Immature natural killer cell (primary cell): Measurements from ENCODE around the gene POC1B. TPM values are rescaled to one million over a fixed set of nuclear protein-coding genes. Genes with fewer than 3 reads are reported as not detected.
"Not testable (repeated sequence)": the region's sequence is repeated elsewhere in the genome, so short reads cannot be mapped to it uniquely, and the experiment has no call there.

ENCODE experiments used
- DNase-seq, 3 donors: peaks; one replicate each; pipeline ENCODE4 v3.0.0; 2022; ENCODE audit warnings: mixed read lengths in 1 of 3
- H3K27ac Mint-ChIP-seq, 6 donors: one replicate each; pipeline ENCODE4 v1.8.0; 2020; ENCODE audit warnings: mixed read lengths in 6 of 6, mild to moderate bottlenecking in 5 of 6, inconsistent platforms in 4 of 6, moderate library complexity in 3 of 6
- H3K27me3 Mint-ChIP-seq, 3 donors: one replicate each; pipeline ENCODE4 v1.8.0; 2020 to 2021; ENCODE audit warnings: low read depth in 3 of 3, mild to moderate bottlenecking in 3 of 3, mixed read lengths in 3 of 3, moderate library complexity in 3 of 3, inconsistent platforms in 1 of 3
- H3K36me3 Mint-ChIP-seq, 3 donors: one replicate each; pipeline ENCODE4 v1.8.0; 2020; ENCODE audit warnings: mixed read lengths in 3 of 3, inconsistent platforms in 2 of 3, mild to moderate bottlenecking in 2 of 3
- H3K4me1 Mint-ChIP-seq, 2 donors: one replicate each; pipeline ENCODE4 v1.8.0; 2020; ENCODE audit warnings: inconsistent platforms in 2 of 2, mild to moderate bottlenecking in 2 of 2, mixed read lengths in 2 of 2, moderate library complexity in 1 of 2
- H3K4me3 Mint-ChIP-seq, 5 donors: one replicate each; pipeline ENCODE4 v1.8.0; 2020; ENCODE audit warnings: mild to moderate bottlenecking in 5 of 5, mixed read lengths in 5 of 5, inconsistent platforms in 3 of 5, moderate library complexity in 3 of 5
- H3K9me3 Mint-ChIP-seq, 6 donors: one replicate each; pipeline ENCODE4 v1.8.0; 2020; ENCODE audit warnings: mild to moderate bottlenecking in 6 of 6, mixed read lengths in 6 of 6, inconsistent platforms in 4 of 6, moderate library complexity in 3 of 6
- polyA plus RNA-seq, 3 donors: library from polyadenylated mRNA; unstranded; fragments of 300-500 nt; fragmentation: Illumina TruSeq; gene quantifications; one replicate each; pipeline ENCODE4 v1.2.3, GENCODE V29; 2021

Gene POC1B
- polyA plus RNA-seq, 3 donors from 2014 or later, result 57.0 to 85.1 (median 57.9) TPM

DNA sequence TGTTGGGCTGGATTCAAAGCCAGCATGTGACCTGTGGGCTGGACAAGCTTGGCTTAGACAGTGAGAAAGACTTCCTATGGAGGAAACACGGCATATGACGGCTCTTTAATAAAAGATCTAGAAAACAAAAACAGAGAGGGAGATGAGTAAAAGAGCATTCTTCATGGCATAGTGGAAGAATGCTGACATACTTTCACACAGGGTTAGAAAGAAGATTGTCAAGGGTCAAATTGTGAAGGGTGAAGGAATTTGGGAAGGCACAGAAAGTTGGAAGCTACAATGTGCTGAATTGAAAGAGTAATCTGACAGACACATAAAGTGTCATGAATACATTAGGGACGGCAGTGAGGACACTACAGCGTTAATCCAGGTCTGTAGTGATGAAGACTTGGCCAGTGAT is 64.7 kb downstream of the POC1B start:
- Mint-ChIP-seq H3K4me3 (peak overlapping the region in 3 of 5 donors; percentile 2 to 26 (median 2)), H3K27me3 (no peaks in the 10 kb centered on the region), H3K36me3 (peaks cover 0 to 22% (median 4%) of the 10 kb centered on the region in 3 donors), H3K27ac (peak overlapping the region in 5 of 6 donors; percentile 12 to 71 (median 29)), H3K9me3 (no peaks in the 10 kb centered on the region), H3K4me1 (peaks cover 31 to 49% of the 10 kb centered on the region in 2 donors)
- DNase-seq, result no peak

DNA sequence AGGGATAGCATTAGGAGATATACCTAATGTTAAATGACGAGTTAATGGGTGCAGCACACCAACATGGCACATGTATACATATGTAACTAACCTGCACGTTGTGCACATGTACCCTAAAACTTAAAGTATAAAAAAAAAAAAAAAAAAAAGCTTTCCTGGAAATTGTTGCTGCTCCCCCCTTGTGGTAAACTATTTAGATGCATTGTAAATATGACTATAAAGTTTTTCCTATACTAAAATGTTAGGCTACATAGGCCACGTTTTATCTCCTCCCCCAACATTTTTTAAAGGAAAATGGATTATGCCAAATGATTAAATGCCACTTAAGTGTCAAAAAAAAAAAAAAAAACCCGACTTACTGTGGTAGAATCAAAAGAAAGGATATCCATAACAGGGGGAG is 66.6 kb downstream of the POC1B start:
- H3K4me3 Mint-ChIP-seq, DNase-seq, H3K9me3 Mint-ChIP-seq, H3K27ac Mint-ChIP-seq, H3K27me3 Mint-ChIP-seq: not testable (repeated sequence)
- Mint-ChIP-seq H3K4me1 (peaks cover 40 to 52% of the 10 kb centered on the region in 2 donors), H3K36me3 (peaks cover 4 to 29% (median 4%) of the 10 kb centered on the region in 3 donors)

DNA sequence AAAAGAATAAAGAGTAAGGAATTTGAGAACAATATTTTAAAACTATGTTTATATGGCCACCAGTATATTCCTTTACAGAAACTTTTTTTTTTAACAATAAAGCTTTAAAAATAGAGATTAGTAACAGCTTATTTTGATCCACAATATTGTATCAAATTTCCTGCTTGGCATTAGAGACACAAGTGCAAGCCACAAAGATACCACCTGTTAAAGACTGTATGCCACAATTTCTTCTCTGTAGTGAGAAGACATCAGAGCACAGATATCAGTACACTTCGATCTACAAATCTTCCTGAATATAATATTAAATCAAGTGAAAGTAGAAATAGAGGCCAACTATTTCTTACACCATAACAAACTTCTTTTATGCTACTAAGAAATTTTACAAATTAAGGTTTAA is 69.3 kb downstream of the POC1B start:
- DNase-seq, result no peak
- Mint-ChIP-seq H3K4me1 (peaks cover 46 to 52% of the 10 kb centered on the region in 2 donors), H3K4me3 (peak overlapping the region; percentile 7 to 39 (median 30)), H3K27me3 (no peaks in the 10 kb centered on the region), H3K27ac (peak overlapping the region in 1 of 6 donors; percentile 19), H3K36me3 (peaks cover 0 to 24% (median 4%) of the 10 kb centered on the region in 3 donors), H3K9me3 (no peaks in the 10 kb centered on the region)

DNA sequence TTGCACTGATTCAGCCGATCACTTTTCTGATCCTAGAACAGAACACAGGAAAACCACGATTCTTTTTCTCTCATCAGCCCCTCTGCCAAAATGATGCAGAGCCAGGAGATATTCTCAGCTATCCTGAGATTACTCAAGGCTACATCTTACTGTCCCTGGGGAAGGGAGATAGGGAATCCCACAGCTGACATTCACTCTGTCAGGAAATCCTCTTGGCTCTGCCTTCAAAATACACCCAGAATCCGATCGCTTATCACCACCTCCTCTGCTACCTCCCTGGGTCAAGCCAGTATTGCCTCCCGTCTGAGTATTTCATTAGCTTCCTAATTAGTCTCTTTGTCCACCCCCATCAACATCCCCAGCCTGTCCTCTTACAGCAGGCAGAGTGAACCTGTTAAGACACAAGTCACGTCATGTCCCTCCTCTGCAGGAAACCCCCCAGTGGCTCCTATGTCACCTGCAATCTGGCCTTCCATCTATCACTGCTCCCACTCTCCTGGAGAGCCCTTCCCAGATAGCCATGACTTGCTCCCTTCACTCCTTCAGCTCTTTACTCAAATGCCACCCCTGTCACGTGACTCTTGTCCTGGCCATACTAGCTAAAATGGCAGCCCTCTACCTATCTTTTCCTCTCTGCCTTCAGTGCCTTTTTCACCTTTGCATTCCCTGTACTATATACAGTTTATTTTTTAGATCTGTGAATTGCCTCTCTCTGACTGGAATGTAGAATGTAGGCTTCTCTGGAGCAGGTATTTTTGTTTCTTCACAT is 71.6 kb downstream of the POC1B start:
- peaks cover 0 to 2% (median 0%) of the 10 kb centered on the region in 3 donors for H3K27me3 Mint-ChIP-seq
- H3K9me3 Mint-ChIP-seq, result no peaks in the 10 kb centered on the region
- peaks cover 43 to 56% of the 10 kb centered on the region in 2 donors for H3K4me1 Mint-ChIP-seq
- peaks cover 0 to 22% (median 4%) of the 10 kb centered on the region in 3 donors for H3K36me3 Mint-ChIP-seq
- H3K4me3 Mint-ChIP-seq, result no peak overlapping the region
- no peak for DNase-seq
- H3K27ac Mint-ChIP-seq, result peak overlapping the region in 1 of 6 donors; percentile 13

DNA sequence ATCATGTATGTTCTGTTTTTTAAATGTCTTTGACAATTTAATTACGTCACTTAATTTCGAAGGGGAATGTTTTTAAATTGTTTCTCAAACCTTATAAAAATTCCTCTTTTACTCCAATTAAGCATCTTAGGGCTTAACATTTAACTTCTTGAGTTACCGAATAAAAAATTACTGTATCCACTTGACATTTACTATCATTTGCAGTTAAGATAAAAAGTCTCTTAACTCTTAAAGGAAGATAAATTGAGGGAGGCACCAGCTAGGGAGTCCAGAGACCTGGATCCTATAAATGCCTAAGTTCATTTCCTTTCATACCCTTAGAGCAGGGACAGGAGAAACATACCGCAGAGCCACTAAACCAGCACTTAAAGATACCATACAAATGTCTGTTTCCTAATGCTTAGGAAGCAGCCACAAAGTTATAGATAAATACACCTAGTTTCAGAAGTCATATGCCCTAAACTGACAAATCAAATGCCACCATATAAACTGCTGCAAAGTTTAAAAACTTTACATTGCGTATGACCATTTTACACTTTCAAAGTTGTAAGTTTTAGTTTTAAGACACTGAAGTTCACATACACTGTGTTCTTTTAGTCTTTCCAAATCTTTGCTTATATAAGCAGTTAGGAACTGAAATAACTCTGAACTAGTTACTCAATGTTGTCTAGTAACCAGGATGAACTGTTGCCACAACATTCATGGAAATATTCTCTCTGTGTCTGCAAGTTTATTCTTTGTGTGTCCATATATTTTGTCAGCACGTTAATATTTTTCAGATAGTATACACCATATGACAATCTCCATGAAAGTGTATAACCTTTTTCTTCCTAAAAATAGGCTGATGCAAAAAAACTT is 72.5 kb downstream of the POC1B start:
- no peak overlapping the region for H3K4me3 Mint-ChIP-seq
- peak overlapping the region in 1 of 6 donors; percentile 36 for H3K27ac Mint-ChIP-seq
- no peak for DNase-seq
- peaks cover 43 to 56% of the 10 kb centered on the region in 2 donors for H3K4me1 Mint-ChIP-seq
- H3K36me3 Mint-ChIP-seq, result peaks cover 3 to 20% (median 7%) of the 10 kb centered on the region in 3 donors
- peaks cover 0 to 2% (median 0%) of the 10 kb centered on the region in 3 donors for H3K27me3 Mint-ChIP-seq
- no peaks in the 10 kb centered on the region for H3K9me3 Mint-ChIP-seq

DNA sequence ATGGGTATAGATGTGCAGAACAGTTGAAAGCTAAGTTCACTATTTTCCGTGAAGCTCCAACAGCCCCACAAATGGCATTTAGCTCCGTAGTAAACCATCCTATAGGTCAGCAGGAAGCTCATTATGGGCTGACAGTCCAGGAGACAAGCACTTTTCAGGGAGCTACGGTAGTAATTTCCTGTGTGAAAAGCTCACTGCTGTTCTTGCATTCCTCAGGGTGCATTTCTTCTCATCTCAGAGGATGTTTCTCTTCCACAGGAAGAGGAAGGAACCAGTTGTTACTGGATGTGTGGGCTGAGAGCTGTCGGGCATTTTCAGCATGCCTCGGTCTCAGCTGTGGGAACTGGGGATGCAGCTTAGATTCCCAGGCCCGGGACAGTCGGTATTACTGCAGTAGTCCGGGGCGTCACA is 74.0 kb downstream of the POC1B start:
- Mint-ChIP-seq H3K27ac (peak overlapping the region in 4 of 6 donors; percentile 10 to 62 (median 38)), H3K36me3 (peaks cover 10 to 20% (median 12%) of the 10 kb centered on the region in 3 donors), H3K27me3 (peaks cover 0 to 2% (median 0%) of the 10 kb centered on the region in 3 donors), H3K4me3 (no peak overlapping the region), H3K4me1 (peaks cover 39 to 45% of the 10 kb centered on the region in 2 donors), H3K9me3 (no peaks in the 10 kb centered on the region)
- no peak for DNase-seq

DNA sequence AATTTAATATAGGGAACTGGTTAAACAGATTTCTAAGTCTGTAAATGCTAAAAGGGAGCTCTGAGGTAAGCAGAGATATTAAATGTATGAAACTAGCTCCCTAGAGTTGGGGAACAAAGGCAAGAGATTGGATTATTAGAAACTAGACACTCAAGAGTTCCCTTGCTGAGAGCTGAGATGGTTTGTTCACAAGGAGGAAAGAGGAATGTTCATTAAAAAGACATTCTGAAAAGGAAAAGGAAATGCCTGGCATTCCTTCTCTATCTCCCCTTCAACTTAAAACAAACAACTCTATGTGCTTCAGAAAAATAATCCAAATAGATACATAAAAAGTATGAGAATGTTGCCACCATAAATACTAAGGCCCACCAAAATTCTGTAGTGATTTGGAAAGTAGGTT is 74.9 kb downstream of the POC1B start:
- Mint-ChIP-seq H3K27ac (no peak overlapping the region), H3K36me3 (peaks cover 10 to 20% (median 19%) of the 10 kb centered on the region in 3 donors), H3K9me3 (no peaks in the 10 kb centered on the region), H3K4me1 (peaks cover 29 to 36% of the 10 kb centered on the region in 2 donors), H3K4me3 (no peak overlapping the region), H3K27me3 (peaks cover 0 to 2% (median 0%) of the 10 kb centered on the region in 3 donors)
- no peak for DNase-seq

DNA sequence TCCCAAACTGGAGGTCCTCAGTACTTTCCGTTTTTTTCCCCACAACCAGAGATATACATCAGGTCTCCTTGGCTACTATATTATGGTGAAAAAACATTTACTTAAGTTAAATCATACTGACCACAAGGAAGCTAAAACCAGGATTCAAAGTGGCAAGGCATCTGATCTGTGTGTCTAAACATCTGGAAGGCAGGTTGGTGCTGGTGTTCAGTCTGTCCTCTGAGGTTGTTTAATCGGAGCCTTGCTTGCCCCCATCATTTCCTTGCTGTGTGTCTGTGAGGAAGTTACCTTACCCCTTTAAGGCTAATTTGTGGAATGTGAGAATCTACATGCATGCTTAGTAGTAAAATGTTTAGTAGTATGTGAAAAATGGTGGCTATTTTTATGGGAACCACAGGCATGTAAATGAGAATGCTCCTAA is 76.9 kb downstream of the POC1B start:
- Mint-ChIP-seq H3K27ac (no peak overlapping the region), H3K4me3 (no peak overlapping the region), H3K9me3 (no peaks in the 10 kb centered on the region), H3K27me3 (peaks cover 0 to 2% (median 0%) of the 10 kb centered on the region in 3 donors), H3K4me1 (peaks cover 18 to 25% of the 10 kb centered on the region in 2 donors), H3K36me3 (peaks cover 14 to 23% (median 19%) of the 10 kb centered on the region in 3 donors)
- no peak for DNase-seq

DNA sequence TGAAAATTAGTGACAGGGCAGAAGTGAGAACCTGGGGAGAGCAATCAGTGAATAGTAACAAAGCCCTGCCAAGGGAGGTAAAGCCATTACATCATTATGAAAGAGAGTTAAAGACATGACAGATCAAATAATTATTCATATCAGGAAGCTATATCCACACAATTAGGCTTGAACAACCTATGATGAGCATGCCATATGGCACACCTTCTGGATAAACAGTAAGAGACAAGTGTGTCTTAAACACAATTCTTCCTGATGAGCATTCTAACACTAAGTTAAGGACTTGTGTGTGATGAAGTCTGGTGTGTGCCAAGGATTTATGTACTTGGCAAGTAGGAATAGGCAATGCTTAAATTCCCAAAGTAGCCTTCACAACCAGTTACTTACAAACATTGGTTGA is 77.3 kb downstream of the POC1B start:
- Mint-ChIP-seq H3K4me3 (no peak overlapping the region), H3K36me3 (peaks cover 14 to 23% (median 22%) of the 10 kb centered on the region in 3 donors), H3K4me1 (peaks cover 17 to 24% of the 10 kb centered on the region in 2 donors), H3K9me3 (no peaks in the 10 kb centered on the region), H3K27me3 (peaks cover 0 to 2% (median 0%) of the 10 kb centered on the region in 3 donors), H3K27ac (no peak overlapping the region)
- no peak for DNase-seq

DNA sequence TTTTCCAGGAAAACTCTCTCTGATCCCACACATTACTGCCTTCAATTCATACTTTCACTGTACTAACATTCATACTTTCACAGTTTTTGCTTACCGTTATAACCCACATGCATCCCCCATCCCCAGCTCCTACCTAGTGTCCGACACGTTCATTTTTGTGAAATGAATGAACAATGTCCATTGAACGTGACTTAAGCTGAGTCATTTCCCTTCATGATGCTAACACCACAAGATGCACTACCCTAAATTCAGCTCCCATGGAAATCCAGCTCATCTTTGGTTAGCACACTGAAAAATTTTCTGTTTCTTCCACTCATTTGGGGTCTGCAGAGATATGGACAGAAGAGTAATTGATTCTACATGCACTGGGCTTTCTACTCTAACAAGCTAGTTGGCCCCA is 85.9 kb downstream of the POC1B start:
- Mint-ChIP-seq H3K9me3 (peaks cover 0 to 3% (median under 1%) of the 10 kb centered on the region in 6 donors), H3K4me3 (peak overlapping the region in 1 of 5 donors; percentile 8), H3K27me3 (no peaks in the 10 kb centered on the region), H3K36me3 (peaks cover 31 to 50% (median 48%) of the 10 kb centered on the region in 3 donors), H3K27ac (peak overlapping the region in 1 of 6 donors; percentile 71), H3K4me1 (peaks cover 16 to 24% of the 10 kb centered on the region in 2 donors)
- DNase-seq, result no peak

DNA sequence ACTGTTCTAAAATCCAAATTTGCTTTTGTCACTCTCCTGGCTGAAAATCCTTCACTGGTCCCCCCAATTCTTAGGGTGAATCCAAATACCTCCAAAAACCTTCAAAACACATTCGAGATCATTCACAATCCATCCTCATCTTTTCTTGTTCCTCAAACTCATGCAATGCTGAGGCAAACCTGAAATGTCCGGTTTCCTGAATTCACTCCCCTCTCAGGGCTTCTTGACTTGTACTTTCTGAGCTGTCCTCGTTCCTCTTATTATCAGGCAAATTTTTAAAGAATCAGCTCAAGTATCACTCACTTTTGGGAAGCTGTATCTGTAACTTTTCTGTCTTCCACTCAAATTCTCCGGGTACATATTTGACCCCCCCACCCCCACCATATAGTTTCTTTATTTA is 88.6 kb downstream of the POC1B start:
- H3K4me1 Mint-ChIP-seq, result peaks cover 16 to 23% of the 10 kb centered on the region in 2 donors
- H3K36me3 Mint-ChIP-seq, result peaks cover 35 to 48% (median 46%) of the 10 kb centered on the region in 3 donors
- peaks cover 0 to 2% (median 0%) of the 10 kb centered on the region in 6 donors for H3K9me3 Mint-ChIP-seq
- peak overlapping the region in 1 of 6 donors; percentile 3 for H3K27ac Mint-ChIP-seq
- DNase-seq, result no peak
- H3K27me3 Mint-ChIP-seq, result no peaks in the 10 kb centered on the region
- no peak overlapping the region for H3K4me3 Mint-ChIP-seq

DNA sequence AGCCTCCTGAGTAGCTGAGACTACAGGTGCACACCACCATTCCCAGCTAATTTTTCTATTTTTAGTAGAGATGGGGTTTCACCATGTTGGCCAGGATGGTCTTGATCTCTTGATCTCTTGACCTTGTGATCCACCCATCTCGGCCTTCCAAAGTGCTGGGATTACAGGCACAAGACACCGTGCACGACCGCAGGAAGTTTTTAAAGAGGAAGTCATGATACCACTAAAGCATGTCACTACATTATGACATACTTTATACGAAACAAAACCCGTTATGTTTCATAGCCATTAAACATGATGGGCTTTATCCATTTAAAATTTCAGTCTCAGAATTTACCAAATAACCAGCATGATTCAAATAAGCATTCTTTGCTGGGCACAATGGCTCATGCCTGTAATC is 89.8 kb downstream of the POC1B start:
- Mint-ChIP-seq H3K27ac (no peak overlapping the region), H3K4me1 (peaks cover 9 to 11% of the 10 kb centered on the region in 2 donors), H3K27me3 (no peaks in the 10 kb centered on the region), H3K4me3 (no peak overlapping the region), H3K9me3 (no peaks in the 10 kb centered on the region), H3K36me3 (peaks cover 35 to 40% (median 38%) of the 10 kb centered on the region in 3 donors)
- no peak for DNase-seq

DNA sequence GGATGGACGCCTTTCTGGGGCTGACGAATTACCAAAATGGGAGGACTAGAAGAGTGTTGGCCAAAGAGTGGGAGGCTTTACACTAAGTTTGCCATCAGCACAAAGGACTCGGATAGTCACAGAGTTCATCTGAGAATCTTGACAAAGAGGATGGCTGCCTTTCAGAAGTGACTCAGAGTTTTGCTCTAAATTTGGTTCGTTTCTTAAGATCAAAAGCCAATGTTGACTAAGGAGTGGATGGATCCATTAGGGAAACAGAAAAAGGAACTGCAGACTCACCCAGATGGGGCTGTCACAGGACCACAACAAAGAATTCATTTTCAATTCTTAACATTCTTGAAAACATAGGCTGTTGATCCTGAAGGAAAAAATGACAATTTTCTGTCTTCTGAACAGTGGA is 92.2 kb downstream of the POC1B start:
- peaks cover 14 to 15% of the 10 kb centered on the region in 2 donors for H3K4me1 Mint-ChIP-seq
- H3K27ac Mint-ChIP-seq, result no peak overlapping the region
- no peak overlapping the region for H3K4me3 Mint-ChIP-seq
- DNase-seq, result no peak
- H3K9me3 Mint-ChIP-seq, result no peaks in the 10 kb centered on the region
- H3K27me3 Mint-ChIP-seq, result peaks cover 0 to 1% (median 0%) of the 10 kb centered on the region in 3 donors
- peaks cover 22 to 28% (median 27%) of the 10 kb centered on the region in 3 donors for H3K36me3 Mint-ChIP-seq
